ENCODE results near the gene DNAJB12.
A peak's percentile ranks its signal among the peaks of the same experiment; 100 is the strongest.
"Not testable (repeated sequence)": the region's sequence is repeated elsewhere in the genome, so short reads cannot be mapped to it uniquely, and the experiment has no call there.

Gene DNAJB12

GRCh38 chr10:72330069-72330426 is 24.7 kb downstream of the DNAJB12 start:
- no peak for DNase-seq

DNA sequence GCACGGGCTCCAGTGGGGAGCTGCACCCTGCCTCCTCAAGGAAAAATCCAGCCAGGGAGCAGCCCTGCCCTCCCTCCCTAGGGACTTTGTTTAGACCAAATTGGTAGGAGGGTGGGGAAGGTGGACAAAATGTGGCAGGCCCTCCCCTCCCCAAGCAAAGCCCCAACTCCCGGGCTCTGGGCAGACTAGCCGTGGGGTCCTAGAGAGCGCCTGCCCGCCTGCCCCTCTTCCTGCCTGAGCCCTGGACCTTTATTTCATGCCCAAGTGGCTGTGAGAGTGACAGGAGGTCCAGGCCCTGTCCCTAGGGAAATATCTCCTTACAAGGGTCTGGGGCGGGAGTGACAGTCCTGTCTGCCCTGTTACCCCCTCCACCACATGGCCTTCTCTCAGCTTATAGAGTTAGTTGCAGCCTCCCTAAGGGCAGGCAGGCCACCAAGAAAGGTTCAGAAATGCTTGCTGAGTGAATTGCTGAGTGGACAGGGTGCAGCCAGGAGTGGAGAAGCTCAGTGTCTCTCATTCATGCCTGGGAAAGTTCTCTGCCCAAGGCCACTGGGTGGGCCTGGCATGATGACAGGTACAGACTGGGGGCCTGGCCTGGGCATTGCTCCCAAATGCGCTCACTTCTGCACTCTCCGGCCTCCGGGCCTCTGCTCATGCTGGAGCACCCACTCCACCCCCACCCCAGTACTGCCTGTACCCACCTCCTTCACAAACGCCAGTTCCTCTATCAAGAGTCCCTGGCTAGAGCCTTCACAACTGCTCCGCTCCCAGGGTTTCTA is 25.2 kb downstream of the DNAJB12 start:
- DNase-seq = no peak

DNA sequence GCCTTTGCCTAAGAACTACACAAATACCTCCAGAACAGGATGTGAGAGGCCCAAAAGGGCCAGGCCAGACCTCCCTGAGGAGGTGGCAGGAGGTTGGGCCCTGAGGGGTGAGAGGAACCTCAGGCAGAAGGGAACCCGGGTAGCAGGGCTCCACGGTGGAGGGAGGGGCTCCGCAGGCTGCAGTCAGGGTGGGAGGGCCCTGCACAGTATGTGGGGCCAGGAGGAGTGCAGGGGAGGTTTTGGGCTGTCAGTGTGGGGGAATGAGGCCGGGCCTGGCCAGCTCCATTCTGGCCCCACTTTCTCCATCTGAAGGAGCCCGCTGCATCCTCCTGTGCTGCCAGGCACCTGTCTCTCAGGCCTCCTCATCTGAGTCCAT is 25.9 kb downstream of the DNAJB12 start:
- DNase-seq = no peak

GRCh38 chr10:72328045-72328828 is 26.5 kb downstream of the DNAJB12 start:
- DNase-seq = no peak

GRCh38 chr10:72326665-72327603 is 27.8 kb downstream of the DNAJB12 start:
- not testable (repeated sequence) for DNase-seq

- peak; percentile 54 for DNase-seq
Observed at GRCh38 chr10:72325243-72326175, 29.2 kb downstream of the DNAJB12 start.

DNA sequence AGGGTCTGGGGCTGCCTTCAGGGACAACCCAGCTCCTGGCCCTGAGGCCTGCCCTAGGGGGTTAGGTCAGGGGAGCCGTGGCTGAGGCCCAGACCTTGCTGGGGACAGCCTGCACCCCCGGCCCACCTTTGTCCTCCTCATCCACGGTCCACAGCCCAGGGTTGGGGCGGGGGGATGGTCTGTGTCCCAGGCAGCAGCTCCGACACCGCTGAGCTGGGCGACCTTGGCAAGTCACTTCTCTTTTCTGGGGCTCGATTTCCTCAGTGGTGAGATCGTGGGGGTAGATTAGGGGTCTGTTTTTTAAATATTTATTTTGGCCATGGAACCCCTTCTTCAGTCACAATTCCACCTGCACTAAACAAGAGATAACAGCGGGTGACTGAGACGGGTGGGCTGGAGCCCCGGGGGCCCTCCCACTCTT is 30.9 kb downstream of the DNAJB12 start:
- no peak for DNase-seq

- DNase-seq = no peak
Observed at GRCh38 chr10:72323108-72323749, 31.5 kb downstream of the DNAJB12 start.

GRCh38 chr10:72322280-72323058 is 32.2 kb downstream of the DNAJB12 start:
- no peak for DNase-seq

DNA sequence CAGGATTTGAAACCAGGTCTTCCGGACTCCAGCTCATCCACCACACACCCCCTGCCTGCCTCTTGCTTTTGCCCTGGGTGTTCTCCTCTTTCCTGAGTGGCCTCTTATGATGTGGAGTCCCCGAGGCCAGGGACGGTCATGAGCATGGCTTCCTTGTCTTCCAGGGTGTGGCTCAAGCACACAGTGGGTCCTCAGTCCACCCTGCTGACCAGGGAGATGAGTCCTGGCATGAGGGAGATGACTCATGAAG is 32.8 kb downstream of the DNAJB12 start:
- no peak for DNase-seq

- DNase-seq = no peak
Observed at GRCh38 chr10:72321248-72322029, 33.3 kb downstream of the DNAJB12 start.

- no peak for DNase-seq
Observed at GRCh38 chr10:72320676-72321247, 34.0 kb downstream of the DNAJB12 start.

GRCh38 chr10:72319416-72320254 is 35.1 kb downstream of the DNAJB12 start:
- peak; percentile 45 for DNase-seq

GRCh38 chr10:72318418-72319262 is 36.1 kb downstream of the DNAJB12 start:
- no peak for DNase-seq

DNA sequence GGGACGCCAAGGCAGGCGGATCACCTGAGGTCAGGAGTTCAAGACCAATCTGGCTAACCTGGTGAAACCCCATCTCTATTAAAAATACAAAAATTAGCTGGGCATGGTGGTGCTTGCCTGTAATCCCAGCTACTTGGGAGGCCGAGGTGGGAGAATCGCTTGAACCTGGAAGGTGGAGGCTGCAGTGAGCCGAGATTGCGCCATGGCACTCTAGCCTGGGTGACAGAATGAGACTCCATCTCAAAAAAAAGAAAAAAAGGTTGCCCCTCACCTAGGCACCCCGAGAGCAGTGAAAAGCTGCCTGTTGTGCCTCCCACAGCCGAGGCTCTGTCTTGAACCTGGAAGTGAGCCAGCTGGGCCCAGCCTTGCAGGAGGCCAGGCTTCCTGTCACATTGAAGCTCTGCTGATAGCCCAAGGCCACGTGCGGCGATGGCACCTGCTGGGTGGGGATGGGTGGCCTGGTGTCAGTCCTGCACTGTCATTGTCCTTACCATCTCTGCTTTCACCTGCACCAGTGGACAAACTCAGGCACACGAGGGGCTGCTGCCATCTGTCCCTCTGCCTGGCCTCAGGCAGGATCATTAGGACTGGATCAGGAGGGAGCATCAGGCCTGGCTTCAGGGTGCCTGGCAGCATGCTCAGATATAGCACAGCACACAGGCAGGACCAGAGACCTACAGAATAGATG is 37.8 kb downstream of the DNAJB12 start:
- no peak for DNase-seq

DNA sequence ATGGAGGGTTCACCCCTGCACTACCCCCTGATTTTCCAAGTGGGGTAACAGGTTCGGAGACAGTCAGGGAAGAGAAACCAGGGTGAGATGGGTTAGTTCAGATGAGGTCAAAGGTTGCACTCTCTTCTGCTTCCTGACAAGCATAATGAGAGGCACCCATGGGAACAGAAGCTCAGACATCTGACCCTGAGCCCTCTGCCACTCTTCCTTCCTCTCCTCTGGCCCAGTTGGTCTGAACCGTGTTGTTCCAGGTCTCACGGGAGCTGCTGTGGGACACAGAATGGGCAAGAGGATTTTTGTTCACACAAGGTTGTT is 38.4 kb downstream of the DNAJB12 start:
- DNase-seq = no peak

GRCh38 chr10:72315611-72316385 is 38.9 kb downstream of the DNAJB12 start:
- peak; percentile 44 for DNase-seq

All from NCI-H2029 treated with DMSO at 0.1 percent for 48 hours (cell line).